Measurements from ENCODE around the gene ZNF562. TPM values are rescaled to one million over a fixed set of nuclear protein-coding genes. Genes with fewer than 3 reads are reported as not detected.
A peak's percentile ranks its signal among the peaks of the same experiment; 100 is the strongest.
"Not testable (repeated sequence)": the region's sequence is repeated elsewhere in the genome, so short reads cannot be mapped to it uniquely, and the experiment has no call there.

ZNF562 gene
- total and polyA plus RNA-seq, 5 experiments from 2014 or later: 1.6 to 29.5 (median 4.8) TPM

GRCh38 chr19:9675358-9675901 lies 530 bp upstream of the ZNF562 start:
- POLR2A ChIA-PET: interaction anchor here (0.5 to 1.2 kb wide), 7 partner anchors 11 to 367 kb away, joined by 3 to 7 read pairs (median 3); partner anchors contain the start of gene ZNF846
- not testable (repeated sequence) for ATAC-seq, H3K27me3 Mint-ChIP-seq, DNase-seq
- H3K4me3 Mint-ChIP-seq: peak overlapping the region; percentile 96 to 99 (median 98)
- H3K4me1 Mint-ChIP-seq: peaks cover 11 to 26% (median 23%) of the 10 kb centered on the region in 4 donors
- peak overlapping the region; percentile 96 to 100 (median 99) for H3K27ac Mint-ChIP-seq
- peaks cover 0 to 47% (median 32%) of the 10 kb centered on the region in 9 donors for H3K9me3 Mint-ChIP-seq
- H3K36me3 Mint-ChIP-seq: peaks cover 29 to 39% (median 30%) of the 10 kb centered on the region in 3 donors

- Mint-ChIP-seq H3K4me1 (peaks cover 11 to 32% (median 29%) of the 10 kb centered on the region in 4 donors), H3K27ac (peak overlapping the region; percentile 96 to 100 (median 99)), H3K9me3 (peaks cover 0 to 60% (median 39%) of the 10 kb centered on the region in 9 donors), H3K4me3 (peak overlapping the region; percentile 96 to 99 (median 98)), H3K27me3 (peaks cover 0 to 1% (median 0%) of the 10 kb centered on the region in 5 donors), H3K36me3 (peaks cover 37 to 51% (median 38%) of the 10 kb centered on the region in 3 donors)
- ATAC-seq: peak in 1 of 2 donors; percentile 17
- POLR2A ChIA-PET: interaction anchor here (0.8 to 1.3 kb wide), 2 partner anchors 50 to 53 kb away, joined by 4 read pairs; partner anchors contain the start of gene ZNF561
- DNase-seq: peak in 3 of 10 donors; percentile 5 to 23 (median 20)
Observed at GRCh38 chr19:9673912-9674662, 813 bp downstream of the ZNF562 start.

DNA sequence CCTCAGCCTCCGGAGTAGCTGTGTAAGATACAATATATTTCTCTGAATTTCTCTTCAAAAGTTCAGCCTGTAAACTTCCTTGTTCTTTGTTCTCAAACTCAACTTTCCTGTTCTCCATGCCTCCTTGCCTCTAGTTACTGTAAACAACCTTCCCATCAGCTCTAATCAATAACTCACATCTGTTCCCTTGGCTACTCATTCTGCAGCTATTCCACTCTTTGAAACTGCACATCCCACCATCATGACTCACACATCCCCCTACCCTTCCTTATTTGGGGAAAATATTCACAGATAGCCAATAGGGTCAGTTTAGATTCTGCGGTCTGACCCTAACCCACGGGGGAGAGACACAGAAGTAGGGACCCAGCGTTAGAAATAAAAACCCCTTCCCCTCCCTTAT lies 2.0 kb downstream of the ZNF562 start:
- Mint-ChIP-seq H3K4me3 (peak overlapping the region in 8 of 10 donors; percentile 3 to 97 (median 49)), H3K9me3 (peaks cover 0 to 71% (median 50%) of the 10 kb centered on the region in 9 donors), H3K4me1 (peaks cover 13 to 41% (median 37%) of the 10 kb centered on the region in 4 donors), H3K36me3 (peaks cover 46 to 63% (median 50%) of the 10 kb centered on the region in 3 donors), H3K27me3 (peaks cover 0 to 1% (median 0%) of the 10 kb centered on the region in 5 donors), H3K27ac (peak overlapping the region in 4 of 10 donors; percentile 9 to 64 (median 26))
- ATAC-seq: no peak
- DNase-seq: no peak
- POLR2A ChIA-PET: interaction anchor here (1.3 kb wide), 1 partner anchor 51 kb away, joined by 4 read pairs; the partner anchor contains the start of gene ZNF561

GRCh38 chr19:9671655-9672054 lies 3.2 kb downstream of the ZNF562 start:
- Mint-ChIP-seq H3K4me1 (peaks cover 15 to 49% (median 37%) of the 10 kb centered on the region in 4 donors), H3K27me3 (peaks cover 0 to 1% (median 0%) of the 10 kb centered on the region in 5 donors), H3K4me3 (peak overlapping the region in 4 of 10 donors; percentile 2 to 50 (median 8)), H3K27ac (no peak overlapping the region), H3K9me3 (peaks cover 5 to 80% (median 56%) of the 10 kb centered on the region in 9 donors), H3K36me3 (peaks cover 57 to 74% (median 63%) of the 10 kb centered on the region in 3 donors)
- DNase-seq (no peak), ATAC-seq (no peak)
- POLR2A ChIA-PET: no interaction called here

DNA sequence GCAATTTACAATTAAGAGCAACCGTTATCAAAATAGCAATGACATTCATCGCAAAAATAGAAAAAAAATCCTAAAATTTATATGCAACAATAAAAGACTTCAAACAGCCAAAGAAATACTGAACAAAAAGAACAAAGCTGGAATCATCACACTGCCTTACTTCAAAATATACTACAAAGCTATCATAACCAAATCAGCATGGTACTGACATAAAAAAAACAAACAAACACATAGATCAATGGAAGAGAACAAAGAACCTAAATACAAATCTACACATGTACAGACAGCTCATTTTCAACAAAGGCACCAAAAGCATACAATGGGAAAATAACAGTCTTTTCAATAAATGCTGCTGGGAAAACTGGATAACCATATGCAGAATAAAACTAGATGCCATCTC lies 6.4 kb downstream of the ZNF562 start:
- DNase-seq: no peak
- POLR2A ChIA-PET: no interaction called here
- no peaks in the 10 kb centered on the region for H3K27me3 Mint-ChIP-seq
- ATAC-seq: no peak
- peaks cover 11 to 77% (median 50%) of the 10 kb centered on the region in 9 donors for H3K9me3 Mint-ChIP-seq
- H3K4me1 Mint-ChIP-seq: peaks cover 9 to 45% (median 30%) of the 10 kb centered on the region in 4 donors
- H3K4me3 Mint-ChIP-seq: peak overlapping the region in 4 of 10 donors; percentile 1 to 63 (median 8)
- H3K36me3 Mint-ChIP-seq: peaks cover 49 to 90% (median 77%) of the 10 kb centered on the region in 3 donors
- H3K27ac Mint-ChIP-seq: no peak overlapping the region

- peaks cover 11 to 70% (median 45%) of the 10 kb centered on the region in 9 donors for H3K9me3 Mint-ChIP-seq
- peak overlapping the region in 1 of 10 donors; percentile 5 for H3K27ac Mint-ChIP-seq
- peaks cover 9 to 48% (median 29%) of the 10 kb centered on the region in 4 donors for H3K4me1 Mint-ChIP-seq
- no peaks in the 10 kb centered on the region for H3K27me3 Mint-ChIP-seq
- DNase-seq: no peak
- POLR2A ChIA-PET: no interaction called here
- H3K4me3 Mint-ChIP-seq: peak overlapping the region in 1 of 10 donors; percentile 3
- H3K36me3 Mint-ChIP-seq: peaks cover 47 to 86% (median 73%) of the 10 kb centered on the region in 3 donors
- ATAC-seq: no peak
Observed at GRCh38 chr19:9667898-9668297, 7.0 kb downstream of the ZNF562 start.

- Mint-ChIP-seq H3K36me3 (peaks cover 5 to 62% (median 61%) of the 10 kb centered on the region in 3 donors), H3K27me3 (no peaks in the 10 kb centered on the region), H3K4me1 (peaks cover 5 to 22% (median 15%) of the 10 kb centered on the region in 4 donors), H3K9me3 (peaks cover 0 to 24% (median 2%) of the 10 kb centered on the region in 9 donors), H3K27ac (no peak overlapping the region), H3K4me3 (no peak overlapping the region)
- ATAC-seq (no peak), DNase-seq (no peak)
- POLR2A ChIA-PET: no interaction called here
Observed at GRCh38 chr19:9658769-9659168, 16.1 kb downstream of the ZNF562 start.

DNA sequence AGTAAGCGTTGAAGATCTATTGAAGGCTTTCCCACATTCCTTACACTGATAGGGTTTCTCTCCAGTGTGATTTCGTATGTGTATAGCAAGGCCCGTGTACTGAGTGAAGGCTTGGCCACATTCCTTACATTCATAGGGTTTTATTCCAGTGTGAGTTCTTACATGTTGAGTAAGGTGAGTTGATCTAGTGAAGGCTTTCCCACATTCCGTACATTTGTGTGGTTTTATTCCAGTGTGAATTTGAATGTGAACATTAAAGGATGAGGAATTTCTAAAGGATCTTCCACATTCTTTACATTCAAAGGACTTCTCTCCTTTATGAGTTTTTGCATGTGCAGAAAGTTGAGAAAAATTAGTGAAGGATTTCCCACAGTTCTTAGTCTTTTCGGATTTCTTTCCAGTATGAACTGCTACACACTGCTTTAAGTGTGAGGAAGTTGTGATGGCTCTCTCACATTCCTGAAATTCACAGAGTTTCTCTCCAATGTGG lies 21.8 kb downstream of the ZNF562 start:
- H3K27ac Mint-ChIP-seq, H3K4me3 Mint-ChIP-seq, DNase-seq, ATAC-seq, H3K4me1 Mint-ChIP-seq, H3K27me3 Mint-ChIP-seq: not testable (repeated sequence)
- Mint-ChIP-seq H3K36me3 (peaks cover 32 to 93% (median 89%) of the 10 kb centered on the region in 3 donors), H3K9me3 (peaks cover 0 to 61% (median 15%) of the 10 kb centered on the region in 9 donors)
- POLR2A ChIA-PET: interaction anchor here (0.7 kb wide), 1 partner anchor 104 kb away, joined by 4 read pairs; no protein-coding TSS in a partner anchor

DNA sequence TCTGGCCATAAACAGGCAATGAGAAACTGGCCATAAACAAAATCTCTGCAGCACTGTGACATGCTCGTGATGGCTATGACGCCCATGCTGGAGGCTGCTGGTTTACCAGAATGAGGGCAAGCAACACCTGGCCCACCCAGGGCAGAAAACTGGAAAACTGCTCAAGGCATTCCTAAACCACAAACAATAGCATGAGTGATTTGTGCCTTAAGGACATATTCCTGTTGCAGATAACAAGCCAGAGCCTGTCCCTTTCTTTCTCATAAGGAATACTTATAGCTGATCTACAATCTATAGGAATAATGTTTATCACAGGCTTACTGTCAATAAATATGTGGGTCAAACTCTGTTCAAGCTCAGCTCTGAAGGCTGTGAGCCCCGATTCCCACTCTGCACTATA lies 23.4 kb downstream of the ZNF562 start:
- peaks cover 27 to 78% (median 76%) of the 10 kb centered on the region in 3 donors for H3K36me3 Mint-ChIP-seq
- H3K4me1 Mint-ChIP-seq, DNase-seq, H3K27ac Mint-ChIP-seq, H3K27me3 Mint-ChIP-seq, H3K4me3 Mint-ChIP-seq, POLR2A ChIA-PET, ATAC-seq: not testable (repeated sequence)
- peaks cover 0 to 58% (median 15%) of the 10 kb centered on the region in 9 donors for H3K9me3 Mint-ChIP-seq

GRCh38 chr19:9650345-9650744 lies 24.6 kb downstream of the ZNF562 start:
- Mint-ChIP-seq H3K9me3 (peaks cover 0 to 57% (median 15%) of the 10 kb centered on the region in 9 donors), H3K27me3 (no peaks in the 10 kb centered on the region), H3K4me1 (peaks cover 0 to 5% (median 3%) of the 10 kb centered on the region in 4 donors), H3K4me3 (no peak overlapping the region), H3K36me3 (peaks cover 27 to 73% (median 71%) of the 10 kb centered on the region in 3 donors), H3K27ac (peak overlapping the region in 1 of 10 donors; percentile 56)
- no peak for DNase-seq
- POLR2A ChIA-PET: interaction anchor here (0.6 kb wide), 1 partner anchor 164 kb away, joined by 4 read pairs; no protein-coding TSS in a partner anchor
- ATAC-seq: no peak

DNA sequence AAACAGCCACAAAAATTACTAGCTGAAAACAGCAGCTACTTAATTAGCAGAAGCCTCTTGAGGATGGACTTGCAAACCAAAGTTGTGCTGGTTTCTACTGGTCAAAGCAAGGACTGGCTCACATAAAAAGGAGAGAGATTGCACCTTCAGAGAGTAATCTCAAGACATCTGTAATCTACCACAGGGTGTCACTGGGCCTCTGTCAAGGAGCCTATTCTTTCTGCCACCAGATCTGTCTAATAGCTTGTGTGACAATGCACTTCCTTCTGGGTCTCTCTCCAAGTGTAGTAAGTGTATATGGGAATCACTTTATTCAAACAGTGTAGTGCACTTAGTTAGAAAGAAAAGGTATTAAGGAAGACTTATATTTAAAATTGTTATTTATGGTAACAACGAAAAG lies 29.4 kb downstream of the ZNF562 start:
- DNase-seq: peak in 1 of 10 donors; percentile 10
- no peak overlapping the region for H3K4me3 Mint-ChIP-seq
- POLR2A ChIA-PET: no interaction called here
- no peak for ATAC-seq
- peaks cover 0 to 15% (median 7%) of the 10 kb centered on the region in 9 donors for H3K9me3 Mint-ChIP-seq
- H3K27ac Mint-ChIP-seq: peak overlapping the region in 5 of 10 donors; percentile 53 to 69 (median 65)
- no peaks in the 10 kb centered on the region for H3K27me3 Mint-ChIP-seq
- H3K4me1 Mint-ChIP-seq: peaks cover 3 to 12% (median 5%) of the 10 kb centered on the region in 4 donors
- H3K36me3 Mint-ChIP-seq: peaks cover 0 to 47% (median 43%) of the 10 kb centered on the region in 3 donors

GRCh38 chr19:9644472-9644871 lies 30.4 kb downstream of the ZNF562 start:
- POLR2A ChIA-PET: no interaction called here
- peaks cover 0 to 40% (median 39%) of the 10 kb centered on the region in 3 donors for H3K36me3 Mint-ChIP-seq
- peaks cover 3 to 12% (median 4%) of the 10 kb centered on the region in 4 donors for H3K4me1 Mint-ChIP-seq
- peaks cover 0 to 16% (median 6%) of the 10 kb centered on the region in 9 donors for H3K9me3 Mint-ChIP-seq
- DNase-seq (no peak), ATAC-seq (no peak)
- H3K27me3 Mint-ChIP-seq: no peaks in the 10 kb centered on the region
- H3K27ac Mint-ChIP-seq: peak overlapping the region in 7 of 10 donors; percentile 0 to 55 (median 11)
- H3K4me3 Mint-ChIP-seq: no peak overlapping the region

All from naive thymus-derived CD8-positive, alpha-beta T cell (primary cell).